Measurements from ENCODE around the gene DPP10. TPM values are rescaled to one million over a fixed set of nuclear protein-coding genes. Genes with fewer than 3 reads are reported as not detected.

DPP10 gene
- total and polyA plus RNA-seq, 7 donors: 0.60 to 4.4 (median 3.5) TPM

GRCh38 chr2:114859726-114860510 is 417.5 kb downstream of the DPP10 start:
- H3K9me3 ChIP-seq: no peaks in the 10 kb centered on the region
- no peak for DNase-seq
- WGBS, 2 donors: 71 to 86% methylated on average over 6 of the region's 6 CpGs
- TF ChIP-seq CTCF (IDR thresholded peaks at IDR 0.05): no peak
- no peak for TF ChIP-seq POLR2A (IDR thresholded peaks at IDR 0.05)
- no peak for TF ChIP-seq EP300 (IDR thresholded peaks at IDR 0.05)
- H3K4me3 ChIP-seq: no peak overlapping the region
- H3K27ac ChIP-seq: no peak overlapping the region
- no peaks in the 10 kb centered on the region for H3K4me1 ChIP-seq
- no peaks in the 10 kb centered on the region for H3K36me3 ChIP-seq
- intact Hi-C loops (cut with DNase I): no loop called here
- no peaks in the 10 kb centered on the region for H3K27me3 ChIP-seq

- intact Hi-C loops (cut with DNase I): no loop called here
- Histone ChIP-seq H3K4me3 (no peak overlapping the region), H3K4me1 (no peaks in the 10 kb centered on the region), H3K9me3 (no peaks in the 10 kb centered on the region), H3K27ac (no peak overlapping the region), H3K36me3 (no peaks in the 10 kb centered on the region), H3K27me3 (no peaks in the 10 kb centered on the region)
- no peak for DNase-seq
- 60 to 68% methylated on average over 1 of the region's 1 CpG for WGBS, 2 donors
- TF ChIP-seq EP300 (IDR thresholded peaks at IDR 0.05) (no peak), CTCF (IDR thresholded peaks at IDR 0.05) (no peak), POLR2A (IDR thresholded peaks at IDR 0.05) (no peak), POLR2AphosphoS5 (IDR thresholded peaks at IDR 0.05) (no peak)
Measured at GRCh38 chr2:114862243-114862642, 419.8 kb downstream of the DPP10 start.

GRCh38 chr2:114864901-114865300 is 422.5 kb downstream of the DPP10 start:
- intact Hi-C loops (cut with DNase I): no loop called here
- Histone ChIP-seq H3K4me1 (no peaks in the 10 kb centered on the region), H3K27me3 (no peaks in the 10 kb centered on the region), H3K27ac (no peak overlapping the region), H3K9me3 (no peaks in the 10 kb centered on the region), H3K36me3 (no peaks in the 10 kb centered on the region), H3K4me3 (no peak overlapping the region)
- no peak for DNase-seq
- no peak for TF ChIP-seq CTCF (IDR thresholded peaks at IDR 0.05)
- WGBS, 2 donors: 87 to 88% methylated on average over 5 of the region's 5 CpGs

- H3K27me3 ChIP-seq: no peaks in the 10 kb centered on the region
- TF ChIP-seq CTCF (IDR thresholded peaks at IDR 0.05) (no peak), POLR2A (IDR thresholded peaks at IDR 0.05) (no peak), POLR2AphosphoS5 (IDR thresholded peaks at IDR 0.05) (no peak), EP300 (IDR thresholded peaks at IDR 0.05) (no peak)
- no peaks in the 10 kb centered on the region for H3K4me1 ChIP-seq
- DNase-seq: no peak
- intact Hi-C loops (cut with DNase I): no loop called here
- H3K4me3 ChIP-seq: no peak overlapping the region
- H3K36me3 ChIP-seq: no peaks in the 10 kb centered on the region
- no peak overlapping the region for H3K27ac ChIP-seq
- WGBS, 2 donors: 34 to 69% methylated on average over 3 of the region's 3 CpGs
- H3K9me3 ChIP-seq: no peaks in the 10 kb centered on the region
Measured at GRCh38 chr2:114880046-114880445, 437.6 kb downstream of the DPP10 start.

- intact Hi-C loops (cut with DNase I): no loop called here
- 66 to 76% methylated on average over 2 of the region's 2 CpGs for WGBS, 2 donors
- Histone ChIP-seq H3K4me1 (no peaks in the 10 kb centered on the region), H3K9me3 (peaks cover 0 to 1% (median 0%) of the 10 kb centered on the region in 4 donors), H3K27me3 (no peaks in the 10 kb centered on the region), H3K27ac (no peak overlapping the region), H3K36me3 (no peaks in the 10 kb centered on the region), H3K4me3 (no peak overlapping the region)
- no peak for DNase-seq
- TF ChIP-seq POLR2AphosphoS5 (IDR thresholded peaks at IDR 0.05) (no peak), POLR2A (IDR thresholded peaks at IDR 0.05) (no peak), CTCF (IDR thresholded peaks at IDR 0.05) (no peak)
Measured at GRCh38 chr2:114919985-114920384, 477.5 kb downstream of the DPP10 start.

Data from sigmoid colon (tissue), 7 donors.